Loucy (cell line): ENCODE results near the gene SNX3.

Experiments used
- H2AFZ ChIP-seq: fragments of 200-600 bp; sonication (generic); 2 replicates; pipeline ENCODE4 v1.6.0; 2016; ENCODE audit warnings: antibody characterized with exemption, mild to moderate bottlenecking, low read length, moderate library complexity
- H3F3A ChIP-seq: fragments of 200-600 bp; 2 replicates; pipeline ENCODE4 v1.6.0; 2016; ENCODE audit warnings: antibody characterized with exemption, low read depth, mild to moderate bottlenecking
- H3K27me3 ChIP-seq: fragments of 200-600 bp; sonication (generic); 2 replicates; pipeline ENCODE4 v1.6.1; 2014; ENCODE audit warnings: low read length, mild to moderate bottlenecking; ENCODE audit not compliant: insufficient read depth, poor library complexity, severe bottlenecking
- H3K36me3 ChIP-seq: fragments of 200-600 bp; sonication (generic); 2 replicates; pipeline ENCODE4 v1.6.1; 2016; ENCODE audit warnings: low read length; ENCODE audit not compliant: insufficient read depth
- H3K4me1 ChIP-seq: fragments of 200-600 bp; sonication (generic); 2 replicates; pipeline ENCODE4 v1.5.1; 2014; ENCODE audit warnings: low read length, mild to moderate bottlenecking; ENCODE audit not compliant: insufficient read depth, poor library complexity, severe bottlenecking
- H3K4me2 ChIP-seq: fragments of 200-600 bp; sonication (generic); 2 replicates; pipeline ENCODE4 v1.6.0; 2014; ENCODE audit warnings: antibody characterized with exemption, low read length, low read depth, mild to moderate bottlenecking; ENCODE audit not compliant: poor library complexity, severe bottlenecking
- H3K4me3 ChIP-seq: fragments of 200-600 bp; sonication (generic); 2 replicates; pipeline ENCODE4 v1.5.1; 2014; ENCODE audit warnings: low read length, mild to moderate bottlenecking, mixed read lengths; ENCODE audit not compliant: poor library complexity, severe bottlenecking
- H3K79me2 ChIP-seq: fragments of 200-600 bp; sonication (generic); 2 replicates; pipeline ENCODE4 v1.6.1; 2014; ENCODE audit warnings: low read length; ENCODE audit not compliant: insufficient read depth
- H3K9ac ChIP-seq: fragments of 200-600 bp; sonication (generic); 2 replicates; pipeline ENCODE4 v1.6.0; 2014; ENCODE audit warnings: mild to moderate bottlenecking, low read depth, low read length, moderate library complexity; ENCODE audit not compliant: poor library complexity, severe bottlenecking
- H3K9me2 ChIP-seq: fragments of 200-600 bp; sonication (generic); replicated peaks from 2 replicates; pipeline ENCODE4 v1.6.1; 2016; ENCODE audit warnings: low read depth, low read length, mixed read lengths
- H3K9me3 ChIP-seq: fragments of 200-600 bp; sonication (generic); 2 replicates; pipeline ENCODE4 v1.6.1; 2014; ENCODE audit warnings: mild to moderate bottlenecking, antibody characterized with exemption, low read length, low read depth; ENCODE audit not compliant: insufficient read depth
- H4K20me1 ChIP-seq: fragments of 200-600 bp; sonication (generic); 2 replicates; pipeline ENCODE4 v1.6.0; 2014; ENCODE audit warnings: antibody characterized with exemption, low read length, mild to moderate bottlenecking; ENCODE audit not compliant: insufficient read depth, poor library complexity, severe bottlenecking
- EZH2phosphoT487 ChIP-seq: fragments of 200-600 bp; IDR thresholded peaks from 2 replicates; pipeline ENCODE4 v1.6.1; 2018; ENCODE audit warnings: antibody characterized with exemption, mild to moderate bottlenecking, moderate library complexity, borderline replicate concordance
- TF ChIP-seq, protein P1 (sequence below): fragments of 200-600 bp; sonication (generic); conservative IDR thresholded peaks from 2 replicates; pipeline ENCODE4 v1.5.1; 2014; ENCODE audit warnings: mild to moderate bottlenecking, antibody characterized with exemption, low read length

SNX3 gene

DNA sequence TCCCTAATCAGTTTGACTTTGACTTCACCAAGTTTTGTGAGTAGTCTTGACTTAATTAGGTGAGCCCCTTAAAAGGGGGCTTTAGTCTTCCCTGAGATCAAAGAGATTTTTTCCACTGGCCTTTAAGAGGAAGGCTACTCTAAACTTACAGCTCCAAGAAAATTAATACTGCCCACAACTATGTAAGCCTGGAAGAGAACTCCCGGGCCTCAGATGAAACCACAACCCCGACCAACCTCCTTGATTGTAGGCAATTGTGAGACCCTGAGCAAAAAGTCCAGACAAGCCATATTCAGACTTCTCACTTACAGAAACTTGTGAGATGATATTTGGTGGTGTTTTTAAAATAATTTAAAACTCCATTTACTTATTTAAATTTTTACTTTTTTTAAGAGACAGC, 18.1 kb downstream of the SNX3 start:
- H4K20me1 ChIP-seq = peaks cover 13% of the 10 kb centered on the region
- H2AFZ ChIP-seq = no peak overlapping the region
- no peak overlapping the region for H3K4me2 ChIP-seq
- no peaks in the 10 kb centered on the region for H3K9me2 ChIP-seq
- no peaks in the 10 kb centered on the region for H3F3A ChIP-seq
- peaks cover 7% of the 10 kb centered on the region for H3K4me1 ChIP-seq
- H3K4me3 ChIP-seq = no peak overlapping the region
- peaks cover 13% of the 10 kb centered on the region; the same call in 1 of the 2 replicates for H3K9me3 ChIP-seq
- no peak for TF ChIP-seq EZH2phosphoT487
- TF ChIP-seq, protein P1, sequence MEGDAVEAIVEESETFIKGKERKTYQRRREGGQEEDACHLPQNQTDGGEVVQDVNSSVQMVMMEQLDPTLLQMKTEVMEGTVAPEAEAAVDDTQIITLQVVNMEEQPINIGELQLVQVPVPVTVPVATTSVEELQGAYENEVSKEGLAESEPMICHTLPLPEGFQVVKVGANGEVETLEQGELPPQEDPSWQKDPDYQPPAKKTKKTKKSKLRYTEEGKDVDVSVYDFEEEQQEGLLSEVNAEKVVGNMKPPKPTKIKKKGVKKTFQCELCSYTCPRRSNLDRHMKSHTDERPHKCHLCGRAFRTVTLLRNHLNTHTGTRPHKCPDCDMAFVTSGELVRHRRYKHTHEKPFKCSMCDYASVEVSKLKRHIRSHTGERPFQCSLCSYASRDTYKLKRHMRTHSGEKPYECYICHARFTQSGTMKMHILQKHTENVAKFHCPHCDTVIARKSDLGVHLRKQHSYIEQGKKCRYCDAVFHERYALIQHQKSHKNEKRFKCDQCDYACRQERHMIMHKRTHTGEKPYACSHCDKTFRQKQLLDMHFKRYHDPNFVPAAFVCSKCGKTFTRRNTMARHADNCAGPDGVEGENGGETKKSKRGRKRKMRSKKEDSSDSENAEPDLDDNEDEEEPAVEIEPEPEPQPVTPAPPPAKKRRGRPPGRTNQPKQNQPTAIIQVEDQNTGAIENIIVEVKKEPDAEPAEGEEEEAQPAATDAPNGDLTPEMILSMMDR = no peak
- no peaks in the 10 kb centered on the region for H3K27me3 ChIP-seq
- H3K36me3 ChIP-seq = peaks cover 41% of the 10 kb centered on the region; the same call in 1 of the 2 replicates
- peaks cover 91% of the 10 kb centered on the region for H3K79me2 ChIP-seq
- no peak overlapping the region for H3K9ac ChIP-seq

DNA sequence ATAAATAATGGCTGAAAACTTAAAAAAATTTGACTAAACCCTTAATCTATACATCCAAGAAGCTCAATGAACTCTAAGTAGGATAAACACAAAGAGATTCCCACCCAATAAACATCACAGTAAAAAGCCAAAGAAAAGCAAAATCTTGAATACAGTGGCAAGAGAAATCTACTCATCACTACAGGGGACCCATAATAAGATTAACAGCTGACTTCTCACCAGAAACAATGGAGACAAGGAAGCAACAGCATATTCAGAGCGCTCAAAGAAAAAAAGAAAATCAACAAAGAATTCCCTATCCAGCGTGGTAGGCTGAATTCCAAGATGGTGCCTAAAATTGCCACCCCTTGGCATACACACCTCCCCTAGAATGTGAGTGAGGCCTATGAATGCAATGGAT, 18.6 kb downstream of the SNX3 start:
- no peak overlapping the region for H2AFZ ChIP-seq
- TF ChIP-seq EZH2phosphoT487 = no peak
- TF ChIP-seq, protein P1 = no peak
- H4K20me1 ChIP-seq = peaks cover 13% of the 10 kb centered on the region
- peaks cover 7% of the 10 kb centered on the region for H3K4me1 ChIP-seq
- no peak overlapping the region for H3K4me2 ChIP-seq
- H3K9me2 ChIP-seq = no peaks in the 10 kb centered on the region
- no peak overlapping the region for H3K4me3 ChIP-seq
- H3K9ac ChIP-seq = no peak overlapping the region
- peaks cover 44% of the 10 kb centered on the region; the same call in 1 of the 2 replicates for H3K36me3 ChIP-seq
- no peaks in the 10 kb centered on the region for H3K27me3 ChIP-seq
- peaks cover 96% of the 10 kb centered on the region for H3K79me2 ChIP-seq
- peaks cover 13% of the 10 kb centered on the region; the same call in 1 of the 2 replicates for H3K9me3 ChIP-seq
- H3F3A ChIP-seq = no peaks in the 10 kb centered on the region

DNA sequence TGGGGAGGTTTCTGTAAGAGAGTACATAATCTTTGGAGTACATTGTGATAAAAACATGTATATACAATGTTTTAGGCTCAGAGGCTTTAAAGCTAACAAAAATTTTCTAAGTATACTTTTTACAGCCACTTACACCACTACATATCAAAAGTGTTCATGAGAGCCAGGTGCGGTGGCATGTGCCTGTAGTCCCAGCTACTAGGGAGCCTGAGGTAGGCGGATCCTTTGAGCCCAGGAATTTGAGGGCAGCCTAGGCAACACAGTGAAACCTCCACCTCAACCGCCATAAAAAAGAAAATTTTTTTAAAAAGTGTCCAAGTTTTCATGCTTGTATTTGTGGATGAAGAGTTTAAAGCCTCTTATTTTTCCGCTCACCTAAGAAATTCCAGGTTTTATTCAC, 22.5 kb downstream of the SNX3 start:
- no peaks in the 10 kb centered on the region for H3K4me1 ChIP-seq
- H2AFZ ChIP-seq = no peak overlapping the region
- no peaks in the 10 kb centered on the region for H3K27me3 ChIP-seq
- no peak overlapping the region for H3K9ac ChIP-seq
- H3K79me2 ChIP-seq = peaks cover 86% of the 10 kb centered on the region
- H3F3A ChIP-seq = no peaks in the 10 kb centered on the region
- H3K4me2 ChIP-seq = no peak overlapping the region
- no peak overlapping the region for H3K4me3 ChIP-seq
- H3K9me3 ChIP-seq = peaks cover 13% of the 10 kb centered on the region; the same call in 1 of the 2 replicates
- peaks cover 20% of the 10 kb centered on the region for H4K20me1 ChIP-seq
- no peaks in the 10 kb centered on the region for H3K9me2 ChIP-seq
- TF ChIP-seq EZH2phosphoT487 = no peak
- TF ChIP-seq, protein P1 = no peak
- H3K36me3 ChIP-seq = peaks cover 38% of the 10 kb centered on the region; the same call in 1 of the 2 replicates
